Esophagus muscularis mucosa (tissue), 4 donors: Measurements from ENCODE around the gene APOO. TPM values are rescaled to one million over a fixed set of nuclear protein-coding genes. Genes with fewer than 3 reads are reported as not detected.
"Not testable (repeated sequence)": the region's sequence is repeated elsewhere in the genome, so short reads cannot be mapped to it uniquely, and the experiment has no call there.

ENCODE experiments used
- DNase-seq: peaks from one replicate; pipeline ENCODE4 v3.0.0-alpha.2; 2017; ENCODE audit errors: extremely low spot score
- H3K27ac ChIP-seq, 4 donors: fragments of 200-600 bp; sonication (generic); replicated peaks in 1 of 4; 1 replicate in 3 of 4; 2 replicates in 1 of 4; pipeline ENCODE4 v1.5.1; 2016 to 2019; ENCODE audit warnings: mild to moderate bottlenecking in 1 of 4
- H3K27me3 ChIP-seq, 4 donors: fragments of 200-600 bp; sonication (generic); one replicate each; pipeline versions ENCODE4 v1.5.1 to v1.6.0; 2016 to 2019
- H3K36me3 ChIP-seq, 4 donors: fragments of 200-600 bp; sonication (generic); one replicate each; pipeline ENCODE4 v1.5.1; 2016 to 2019
- H3K4me1 ChIP-seq, 4 donors: fragments of 200-600 bp; sonication (generic); one replicate each; pipeline ENCODE4 v1.5.1; 2016 to 2019
- H3K4me3 ChIP-seq, 4 donors: fragments of 200-600 bp; sonication (generic); 1 replicate in 2 of 4; 2 replicates in 2 of 4; pipeline ENCODE4 v1.5.1; 2016 to 2019; ENCODE audit warnings: mild to moderate bottlenecking in 4 of 4, moderate library complexity in 1 of 4
- H3K9me3 ChIP-seq, 4 donors: fragments of 200-600 bp; sonication (generic); 1 replicate in 3 of 4; 2 replicates in 1 of 4; pipeline ENCODE4 v1.5.1; 2016 to 2019
- EP300 ChIP-seq: sonication (generic); formaldehyde crosslinking; IDR thresholded peaks from one replicate; pipeline ENCODE4 v1.6.1; 2017; ENCODE audit warnings: antibody characterized with exemption
- POLR2A ChIP-seq: fragments of 450-650 bp; IDR thresholded peaks from one replicate; pipeline ENCODE4 v1.6.1; 2017; ENCODE audit warnings: antibody characterized with exemption, moderate library complexity, mild to moderate bottlenecking, low read depth
- POLR2AphosphoS5 ChIP-seq, 2 donors: sonication (generic); formaldehyde crosslinking; IDR thresholded peaks; one replicate each; pipeline ENCODE4 v1.6.1; 2017; ENCODE audit warnings: antibody characterized with exemption in 2 of 2
- WGBS: methylation state at CpG from one replicate; pipeline ENCODE4 v1.1.5; 2018; 5-methylcytosine and 5-hydroxymethylcytosine counted together
- intact Hi-C: fragments of 100-400 bp; cut with DNase I; formaldehyde crosslinking; loops from one replicate; pipeline ENCODE4 v1.15.1; 2023
- total RNA-seq, 4 donors: library from RNA; depleted of rRNA; stranded (reverse); fragments of >200 nt; gene quantifications; one replicate each; pipeline versions ENCODE4 v1.1.0 to v1.2.1, GENCODE V29; 2016
- TF ChIP-seq, protein P1 (sequence below), 3 experiments: fragments of 200-600 bp in 2 of 3; fragments of 450-650 bp in 1 of 3; sonication (generic) in 2 of 3; IDR thresholded peaks; one replicate each; pipeline ENCODE4 v1.5.1; 2017 to 2019; ENCODE audit warnings: antibody characterized with exemption in 3 of 3, mild to moderate bottlenecking in 2 of 3, moderate library complexity in 1 of 3

Gene APOO
- total RNA-seq, 4 donors from 2014 or later: 7.5 to 10.2 (median 9.5) TPM

DNA sequence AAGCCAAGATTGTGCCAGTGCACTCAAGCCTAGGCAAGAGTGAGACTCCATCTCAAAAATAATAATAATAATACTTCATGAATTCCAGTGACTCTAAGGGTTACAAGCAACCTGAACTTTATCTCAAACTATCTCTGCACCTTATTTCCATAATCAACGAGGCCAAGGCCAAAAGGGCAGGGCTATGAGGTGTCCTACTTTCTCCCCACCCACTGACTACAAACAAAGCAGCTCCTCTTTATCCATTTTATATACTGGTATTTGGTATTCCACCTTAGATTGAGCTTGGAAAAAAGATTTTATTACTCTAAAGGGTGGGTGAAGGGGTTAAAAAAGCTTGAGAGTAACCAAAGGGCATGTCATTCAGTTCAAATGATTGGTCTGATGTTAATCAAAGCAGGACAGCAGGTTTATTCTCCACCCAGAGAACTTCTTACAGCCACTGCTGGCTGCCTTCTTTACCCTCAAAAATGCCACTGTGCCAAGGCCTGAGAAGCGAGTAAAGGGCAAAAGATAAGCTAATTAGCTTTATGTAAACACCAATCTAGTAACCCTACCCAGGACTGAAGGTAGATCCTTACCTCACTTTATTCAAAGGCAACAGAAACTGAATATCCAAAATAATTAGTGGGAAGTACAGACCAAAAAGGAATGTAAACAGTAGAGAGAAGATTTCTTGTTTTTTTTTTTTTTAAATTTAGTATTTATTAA lies 28.2 kb downstream of the APOO start:
- WGBS: 34% methylated on average over 2 of the region's 2 CpGs
- DNase-seq: no peak
- Histone ChIP-seq H3K9me3 (no peaks in the 10 kb centered on the region), H3K36me3 (peaks cover 0 to 4% (median 2%) of the 10 kb centered on the region in 4 donors), H3K27me3 (no peaks in the 10 kb centered on the region), H3K4me1 (peaks cover 0 to 6% (median 0%) of the 10 kb centered on the region in 4 donors), H3K27ac (no peak overlapping the region), H3K4me3 (no peak overlapping the region)
- intact Hi-C loops: no loop called here
- TF ChIP-seq, protein P1, sequence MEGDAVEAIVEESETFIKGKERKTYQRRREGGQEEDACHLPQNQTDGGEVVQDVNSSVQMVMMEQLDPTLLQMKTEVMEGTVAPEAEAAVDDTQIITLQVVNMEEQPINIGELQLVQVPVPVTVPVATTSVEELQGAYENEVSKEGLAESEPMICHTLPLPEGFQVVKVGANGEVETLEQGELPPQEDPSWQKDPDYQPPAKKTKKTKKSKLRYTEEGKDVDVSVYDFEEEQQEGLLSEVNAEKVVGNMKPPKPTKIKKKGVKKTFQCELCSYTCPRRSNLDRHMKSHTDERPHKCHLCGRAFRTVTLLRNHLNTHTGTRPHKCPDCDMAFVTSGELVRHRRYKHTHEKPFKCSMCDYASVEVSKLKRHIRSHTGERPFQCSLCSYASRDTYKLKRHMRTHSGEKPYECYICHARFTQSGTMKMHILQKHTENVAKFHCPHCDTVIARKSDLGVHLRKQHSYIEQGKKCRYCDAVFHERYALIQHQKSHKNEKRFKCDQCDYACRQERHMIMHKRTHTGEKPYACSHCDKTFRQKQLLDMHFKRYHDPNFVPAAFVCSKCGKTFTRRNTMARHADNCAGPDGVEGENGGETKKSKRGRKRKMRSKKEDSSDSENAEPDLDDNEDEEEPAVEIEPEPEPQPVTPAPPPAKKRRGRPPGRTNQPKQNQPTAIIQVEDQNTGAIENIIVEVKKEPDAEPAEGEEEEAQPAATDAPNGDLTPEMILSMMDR (IDR thresholded peaks at IDR 0.05): no peak
- TF ChIP-seq EP300 (no peak), POLR2AphosphoS5 (IDR thresholded peaks at IDR 0.05) (no peak), POLR2A (no peak)

- 60% methylated on average over 4 of the region's 4 CpGs for WGBS
Observed at GRCh38 chrX:23871905-23872546, 35.7 kb downstream of the APOO start.

GRCh38 chrX:23870041-23870440 lies 37.7 kb downstream of the APOO start:
- TF ChIP-seq POLR2AphosphoS5 (IDR thresholded peaks at IDR 0.05): no peak
- TF ChIP-seq EP300: no peak
- TF ChIP-seq, protein P1 (IDR thresholded peaks at IDR 0.05): no peak
- no peak for TF ChIP-seq POLR2A
- Histone ChIP-seq H3K9me3 (no peaks in the 10 kb centered on the region), H3K36me3 (peaks cover 0 to 5% (median 0%) of the 10 kb centered on the region in 4 donors), H3K27ac (no peak overlapping the region), H3K27me3 (no peaks in the 10 kb centered on the region), H3K4me1 (no peaks in the 10 kb centered on the region), H3K4me3 (no peak overlapping the region)
- 86% methylated on average over 2 of the region's 2 CpGs for WGBS
- intact Hi-C loops: no loop called here
- no peak for DNase-seq

More at GRCh38 chrX:23871905-23872546, 35.7 kb downstream of the APOO start:
- H3K4me3 ChIP-seq: no peak overlapping the region
- intact Hi-C loops: no loop called here
- DNase-seq: no peak
- H3K27me3 ChIP-seq: no peaks in the 10 kb centered on the region
- no peaks in the 10 kb centered on the region for H3K9me3 ChIP-seq
- no peak overlapping the region for H3K27ac ChIP-seq
- no peaks in the 10 kb centered on the region for H3K36me3 ChIP-seq
- H3K4me1 ChIP-seq: no peaks in the 10 kb centered on the region
- TF ChIP-seq POLR2AphosphoS5 (IDR thresholded peaks at IDR 0.05) (no peak), POLR2A (no peak), EP300 (no peak)
- TF ChIP-seq, protein P1 (IDR thresholded peaks at IDR 0.05): no peak

- intact Hi-C loops: no loop called here
Observed at GRCh38 chrX:23864742-23865326, 42.9 kb downstream of the APOO start.

GRCh38 chrX:23861952-23862351 lies 45.8 kb downstream of the APOO start:
- intact Hi-C loops, H3K27ac ChIP-seq, H3K4me3 ChIP-seq, DNase-seq, H3K4me1 ChIP-seq, H3K9me3 ChIP-seq, H3K27me3 ChIP-seq, H3K36me3 ChIP-seq: not testable (repeated sequence)
- 77% methylated on average over 2 of the region's 2 CpGs for WGBS

More at GRCh38 chrX:23864742-23865326, 42.9 kb downstream of the APOO start:
- 89% methylated on average over 5 of the region's 5 CpGs for WGBS
- H3K4me1 ChIP-seq: no peaks in the 10 kb centered on the region
- TF ChIP-seq POLR2A (no peak), EP300 (no peak), POLR2AphosphoS5 (IDR thresholded peaks at IDR 0.05) (no peak)
- TF ChIP-seq, protein P1 (IDR thresholded peaks at IDR 0.05): no peak
- peaks cover 0 to 5% (median 0%) of the 10 kb centered on the region in 4 donors for H3K36me3 ChIP-seq
- no peaks in the 10 kb centered on the region for H3K9me3 ChIP-seq
- DNase-seq: no peak
- H3K27ac ChIP-seq: no peak overlapping the region
- no peak overlapping the region for H3K4me3 ChIP-seq
- H3K27me3 ChIP-seq: no peaks in the 10 kb centered on the region
